Germinal center (tissue), 1 donor: ENCODE data around the gene LHB.
A peak's percentile ranks its signal among the peaks of the same experiment; 100 is the strongest.

Source experiments
- DNase-seq: peaks from one replicate; pipeline ENCODE4 v3.0.0; 2012; ENCODE audit warnings: mixed read lengths, low spot score

Gene LHB

GRCh38 chr19:48975947-48976847, 40.7 kb downstream of the LHB start:
- peak; percentile 60 for DNase-seq

GRCh38 chr19:48970923-48971395, 45.9 kb downstream of the LHB start:
- peak; percentile 84 for DNase-seq

GRCh38 chr19:48970139-48970766, 46.6 kb downstream of the LHB start:
- DNase-seq, result no peak

- DNase-seq, result no peak
Observed at GRCh38 chr19:48969276-48970138, 47.4 kb downstream of the LHB start.

GRCh38 chr19:48968813-48969218, 48.1 kb downstream of the LHB start:
- DNase-seq, result no peak

GRCh38 chr19:48968179-48968661, 48.7 kb downstream of the LHB start:
- DNase-seq, result no peak

- DNase-seq, result no peak
Observed at GRCh38 chr19:48967346-48968178, 49.3 kb downstream of the LHB start.

- DNase-seq, result no peak
Observed at GRCh38 chr19:48966541-48967345, 50.1 kb downstream of the LHB start.
